Tibial artery (tissue), 4 donors: ENCODE data around the gene TLR1.

Experiments
- DNase-seq, 2 donors: peaks; one replicate each; pipeline ENCODE4 v3.0.0-alpha.2; 2019
- H3K27ac ChIP-seq, 2 donors: fragments of 200-600 bp; sonication (generic) in 1 of 2; 1 replicate in 1 of 2; 2 replicates in 1 of 2; pipeline ENCODE4 v1.5.1; 2018 to 2019; ENCODE audit warnings: mild to moderate bottlenecking in 1 of 2
- H3K27me3 ChIP-seq, 2 donors: fragments of 200-600 bp; sonication (generic) in 1 of 2; one replicate each; pipeline versions ENCODE4 v1.5.1 to v1.6.0; 2016 to 2019
- H3K36me3 ChIP-seq, 3 donors: fragments of 200-600 bp; sonication (generic) in 2 of 3; one replicate each; pipeline ENCODE4 v1.5.1; 2016 to 2019; ENCODE audit warnings: mild to moderate bottlenecking in 2 of 3
- H3K4me1 ChIP-seq, 4 donors: fragments of 200-600 bp; sonication (generic) in 2 of 4; 1 replicate in 3 of 4; 2 replicates in 1 of 4; pipeline ENCODE4 v1.5.1; 2016 to 2019
- H3K4me3 ChIP-seq, 2 donors: fragments of 200-600 bp; sonication (generic) in 1 of 2; 1 replicate in 1 of 2; 2 replicates in 1 of 2; pipeline ENCODE4 v1.5.1; 2018 to 2019; ENCODE audit warnings: mild to moderate bottlenecking in 2 of 2
- H3K9me3 ChIP-seq, 3 donors: fragments of 200-600 bp; sonication (generic) in 1 of 3; one replicate each; pipeline ENCODE4 v1.5.1; 2016 to 2019
- CTCF ChIP-seq, 2 experiments: fragments of 200-600 bp in 1 of 2; fragments of 450-650 bp in 1 of 2; IDR thresholded peaks; one replicate each; pipeline ENCODE4 v1.5.1; 2017 to 2019; ENCODE audit warnings: antibody characterized with exemption in 2 of 2, mild to moderate bottlenecking in 1 of 2, moderate library complexity in 1 of 2
- intact Hi-C: fragments of 100-400 bp; cut with DNase I; formaldehyde crosslinking; loops from one replicate; pipeline ENCODE4 v1.15.0; 2023; ENCODE audit warnings: low total_unique reads

Gene TLR1

GRCh38 chr4:38805530-38806145, 1.0 kb upstream of the TLR1 start:
- peak overlapping the region; percentile 35 to 37 for H3K4me3 ChIP-seq
- H3K27ac ChIP-seq = peak overlapping the region; percentile 49 to 56

GRCh38 chr4:38803833-38804653, 548 bp downstream of the TLR1 start:
- Histone ChIP-seq H3K4me1 (peaks cover 0 to 16% (median 5%) of the 10 kb centered on the region in 4 donors), H3K9me3 (peaks cover 0 to 11% (median 0%) of the 10 kb centered on the region in 3 donors), H3K4me3 (peak overlapping the region; percentile 35 to 37), H3K27ac (peak overlapping the region; percentile 49 to 56), H3K27me3 (no peaks in the 10 kb centered on the region), H3K36me3 (peaks cover 11 to 24% (median 17%) of the 10 kb centered on the region in 3 donors)
- TF ChIP-seq CTCF (IDR thresholded peaks at IDR 0.05) = no peak
- DNase-seq = no peak
- intact Hi-C loops = no loop called here

More at GRCh38 chr4:38805530-38806145, 1.0 kb upstream of the TLR1 start:
- Histone ChIP-seq H3K4me1 (peaks cover 0 to 16% (median 5%) of the 10 kb centered on the region in 4 donors), H3K27me3 (no peaks in the 10 kb centered on the region), H3K9me3 (no peaks in the 10 kb centered on the region), H3K36me3 (peaks cover 0 to 8% (median under 1%) of the 10 kb centered on the region in 3 donors)
- no peak for TF ChIP-seq CTCF (IDR thresholded peaks at IDR 0.05)
- intact Hi-C loops = no loop called here
- DNase-seq = peak in 1 of 2 donors; percentile 51

GRCh38 chr4:38802561-38803355, 1.8 kb downstream of the TLR1 start:
- Histone ChIP-seq H3K9me3 (peaks cover 0 to 18% (median 0%) of the 10 kb centered on the region in 3 donors), H3K4me1 (peaks cover 0 to 16% (median 5%) of the 10 kb centered on the region in 4 donors), H3K27me3 (no peaks in the 10 kb centered on the region), H3K4me3 (peak overlapping the region in 1 of 2 donors; percentile 20), H3K36me3 (peaks cover 20 to 36% (median 29%) of the 10 kb centered on the region in 3 donors), H3K27ac (no peak overlapping the region)
- intact Hi-C loops = no loop called here
- no peak for DNase-seq
- TF ChIP-seq CTCF (IDR thresholded peaks at IDR 0.05) = no peak

DNA sequence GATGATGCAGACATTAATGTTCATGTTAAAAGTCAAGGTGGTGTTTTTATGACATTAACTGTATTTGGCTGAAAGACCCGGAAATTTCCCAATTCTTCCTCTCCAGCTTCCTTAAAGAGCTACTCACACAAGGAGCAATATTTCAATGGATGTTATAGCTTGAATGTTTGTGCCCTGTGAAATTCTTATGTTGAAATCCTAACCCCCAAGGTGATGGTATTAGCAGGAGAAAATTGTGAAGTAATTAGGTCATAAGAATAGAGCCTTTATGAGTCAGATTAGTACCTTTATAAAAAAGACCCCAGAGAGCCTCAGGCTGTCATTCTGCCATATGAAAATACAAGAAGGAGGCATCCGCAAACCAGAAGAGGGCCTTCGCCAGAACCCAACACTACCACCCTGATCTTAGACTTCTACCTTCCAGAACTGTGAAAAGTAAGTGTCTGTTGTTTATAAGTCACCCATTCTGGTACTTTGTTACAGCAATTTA, 3.6 kb downstream of the TLR1 start:
- Histone ChIP-seq H3K4me1 (peaks cover 0 to 15% (median 5%) of the 10 kb centered on the region in 4 donors), H3K9me3 (peaks cover 0 to 31% (median 3%) of the 10 kb centered on the region in 3 donors), H3K27ac (no peak overlapping the region), H3K27me3 (no peaks in the 10 kb centered on the region), H3K36me3 (peaks cover 30 to 45% (median 41%) of the 10 kb centered on the region in 3 donors), H3K4me3 (no peak overlapping the region)
- intact Hi-C loops = no loop called here
- TF ChIP-seq CTCF (IDR thresholded peaks at IDR 0.05) = no peak
- DNase-seq = no peak

- H3K27ac ChIP-seq = no peak overlapping the region
- no peak for DNase-seq
- peaks cover 0 to 31% (median 3%) of the 10 kb centered on the region in 3 donors for H3K9me3 ChIP-seq
- H3K4me1 ChIP-seq = peaks cover 0 to 9% (median 2%) of the 10 kb centered on the region in 4 donors
- no peak for TF ChIP-seq CTCF (IDR thresholded peaks at IDR 0.05)
- H3K27me3 ChIP-seq = no peaks in the 10 kb centered on the region
- intact Hi-C loops = no loop called here
- no peak overlapping the region for H3K4me3 ChIP-seq
- H3K36me3 ChIP-seq = peaks cover 30 to 47% (median 45%) of the 10 kb centered on the region in 3 donors
Observed at GRCh38 chr4:38800366-38800765, 4.2 kb downstream of the TLR1 start.
